GM12891 (cell line): ENCODE measurements around the gene APCDD1.

Experiments
- PAX5 ChIP-seq: IDR thresholded peaks from 2 replicates; pipeline ENCODE4 v1.6.1; 2011; ENCODE audit warnings: low read length, moderate library complexity, mild to moderate bottlenecking; ENCODE audit not compliant: insufficient read depth, severe bottlenecking
- POLR2A ChIP-seq: IDR thresholded peaks from 2 replicates; pipeline ENCODE4 v1.6.1; 2011; ENCODE audit warnings: low read depth, low read length, control low read depth
- POLR2AphosphoS5 ChIP-seq: IDR thresholded peaks from 2 replicates; pipeline ENCODE4 v1.6.1; 2011; ENCODE audit warnings: low read depth, low read length, control low read depth
- POU2F2 ChIP-seq: IDR thresholded peaks from 2 replicates; pipeline ENCODE4 v1.6.1; 2011; ENCODE audit warnings: low read depth, mild to moderate bottlenecking, control low read depth, low read length, moderate library complexity
- SPI1 ChIP-seq: IDR thresholded peaks from 2 replicates; pipeline ENCODE4 v1.6.1; 2011; ENCODE audit warnings: low read depth, low read length, control low read depth
- TAF1 ChIP-seq: IDR thresholded peaks from 2 replicates; pipeline ENCODE4 v1.6.1; 2011; ENCODE audit warnings: low read depth, low read length, control low read depth

- TF ChIP-seq SPI1: no peak
- no peak for TF ChIP-seq POLR2AphosphoS5
- TF ChIP-seq TAF1: no peak
- no peak for TF ChIP-seq POLR2A
- TF ChIP-seq POU2F2: no peak
- no peak for TF ChIP-seq PAX5
Measured at GRCh38 chr18:10457767-10458166, 3.3 kb downstream of the APCDD1 start.
